Measurements from ENCODE around the gene F10.

Gene F10

GRCh38 chr13:113080361-113080831 lies 42.2 kb upstream of the F10 start:
- Histone ChIP-seq H3K9me3 (ENCODE audit: severe bottlenecking) (no peaks in the 10 kb centered on the region), H3K4me3 (ENCODE audit: severe bottlenecking) (no peak overlapping the region), H3K36me3 (ENCODE audit: low read depth) (no peaks in the 10 kb centered on the region), H3K4me1 (ENCODE audit: insufficient read depth, poor library complexity, severe bottlenecking) (no peaks in the 10 kb centered on the region), H3K27ac (ENCODE audit: poor library complexity, severe bottlenecking) (no peak overlapping the region), H3K27me3 (ENCODE audit: insufficient read depth, poor library complexity, severe bottlenecking) (no peaks in the 10 kb centered on the region)
- DNase-seq (ENCODE audit: low spot score) (no peak), ATAC-seq (ENCODE audit: low read depth) (no peak)
- no peak for TF ChIP-seq CTCF (IDR thresholded peaks at IDR 0.05; ENCODE audit: poor library complexity, severe bottlenecking)

- no peak for TF ChIP-seq CTCF (IDR thresholded peaks at IDR 0.05; ENCODE audit: poor library complexity, severe bottlenecking)
- no peak for DNase-seq (ENCODE audit: low spot score)
- H3K27ac ChIP-seq (ENCODE audit: poor library complexity, severe bottlenecking), result no peak overlapping the region
- H3K36me3 ChIP-seq (ENCODE audit: low read depth), result no peaks in the 10 kb centered on the region
- no peaks in the 10 kb centered on the region for H3K27me3 ChIP-seq (ENCODE audit: insufficient read depth, poor library complexity, severe bottlenecking)
- no peak overlapping the region for H3K4me3 ChIP-seq (ENCODE audit: severe bottlenecking)
- ATAC-seq (ENCODE audit: low read depth), result no peak
- no peaks in the 10 kb centered on the region for H3K4me1 ChIP-seq (ENCODE audit: insufficient read depth, poor library complexity, severe bottlenecking)
- H3K9me3 ChIP-seq (ENCODE audit: severe bottlenecking), result no peaks in the 10 kb centered on the region
Observed at GRCh38 chr13:113080901-113081521, 41.6 kb upstream of the F10 start.

GRCh38 chr13:113082198-113083021 lies 40.2 kb upstream of the F10 start:
- no peak for DNase-seq (ENCODE audit: low spot score)
- no peak for ATAC-seq (ENCODE audit: low read depth)
- no peaks in the 10 kb centered on the region for H3K9me3 ChIP-seq (ENCODE audit: severe bottlenecking)
- H3K4me1 ChIP-seq (ENCODE audit: insufficient read depth, poor library complexity, severe bottlenecking), result no peaks in the 10 kb centered on the region
- H3K27ac ChIP-seq (ENCODE audit: poor library complexity, severe bottlenecking), result no peak overlapping the region
- no peak overlapping the region for H3K4me3 ChIP-seq (ENCODE audit: severe bottlenecking)
- no peak for TF ChIP-seq CTCF (IDR thresholded peaks at IDR 0.05; ENCODE audit: poor library complexity, severe bottlenecking)
- H3K36me3 ChIP-seq (ENCODE audit: low read depth), result no peaks in the 10 kb centered on the region
- H3K27me3 ChIP-seq (ENCODE audit: insufficient read depth, poor library complexity, severe bottlenecking), result no peaks in the 10 kb centered on the region

- H3K27me3 ChIP-seq (ENCODE audit: insufficient read depth, poor library complexity, severe bottlenecking), result no peaks in the 10 kb centered on the region
- no peaks in the 10 kb centered on the region for H3K9me3 ChIP-seq (ENCODE audit: severe bottlenecking)
- H3K4me1 ChIP-seq (ENCODE audit: insufficient read depth, poor library complexity, severe bottlenecking), result no peaks in the 10 kb centered on the region
- no peak for DNase-seq (ENCODE audit: low spot score)
- no peak for TF ChIP-seq CTCF (IDR thresholded peaks at IDR 0.05; ENCODE audit: poor library complexity, severe bottlenecking)
- H3K27ac ChIP-seq (ENCODE audit: poor library complexity, severe bottlenecking), result no peak overlapping the region
- ATAC-seq (ENCODE audit: low read depth), result no peak
- H3K36me3 ChIP-seq (ENCODE audit: low read depth), result no peaks in the 10 kb centered on the region
- no peak overlapping the region for H3K4me3 ChIP-seq (ENCODE audit: severe bottlenecking)
Observed at GRCh38 chr13:113083022-113083373, 39.6 kb upstream of the F10 start.
